Small intestine (tissue), 7 donors: ENCODE results near the gene UBQLN4. TPM values are rescaled to one million over a fixed set of nuclear protein-coding genes. Genes with fewer than 3 reads are reported as not detected.

Experiments used
- DNase-seq, 2 donors: peaks; one replicate each; pipeline versions ENCODE4 v3.0.0 to v3.0.0-alpha.2; 2013
- FAIRE-seq: peaks from 2 replicates; lab custom pipeline; 2012; peaks lifted over from hg19 to GRCh38; lab: Jason Lieb, UNC
- H3K27ac ChIP-seq, 3 donors: one replicate each; pipeline ENCODE4 v1.5.1; 2013; ENCODE audit warnings: low read length in 2 of 3, mild to moderate bottlenecking in 2 of 3, control low read depth in 1 of 3, inconsistent platforms in 1 of 3, low read depth in 1 of 3, moderate library complexity in 1 of 3
- H3K27me3 ChIP-seq, 3 donors: one replicate each; pipeline ENCODE4 v1.6.1; 2013; ENCODE audit warnings: low read length in 3 of 3, inconsistent platforms in 1 of 3; ENCODE audit not compliant: control insufficient read depth in 3 of 3, insufficient read depth in 3 of 3
- H3K36me3 ChIP-seq, 3 donors: one replicate each; pipeline ENCODE4 v1.6.1; 2013; ENCODE audit warnings: low read length in 3 of 3, inconsistent platforms in 1 of 3, low read depth in 1 of 3, mild to moderate bottlenecking in 1 of 3, moderate library complexity in 1 of 3; ENCODE audit not compliant: control insufficient read depth in 3 of 3, insufficient read depth in 2 of 3
- H3K4me1 ChIP-seq, 3 donors: one replicate each; pipeline ENCODE4 v1.6.1; 2013; ENCODE audit warnings: low read length in 2 of 3, inconsistent platforms in 1 of 3, low read depth in 1 of 3, mild to moderate bottlenecking in 1 of 3, moderate library complexity in 1 of 3; ENCODE audit not compliant: control insufficient read depth in 3 of 3, insufficient read depth in 2 of 3
- H3K4me3 ChIP-seq, 3 donors: one replicate each; pipeline ENCODE4 v1.5.1; 2013; ENCODE audit warnings: low read length in 3 of 3, control low read depth in 1 of 3, inconsistent platforms in 1 of 3, low read depth in 1 of 3, mild to moderate bottlenecking in 1 of 3, moderate library complexity in 1 of 3
- H3K9me3 ChIP-seq, 2 donors: one replicate each; pipeline ENCODE4 v1.6.1; 2013; ENCODE audit warnings: low read depth in 1 of 2, low read length in 1 of 2; ENCODE audit not compliant: control insufficient read depth in 2 of 2, insufficient read depth in 1 of 2
- WGBS, 3 donors: extraction: QIAGEN DNeasy Blood & Tissue Kit; methylation state at CpG; one replicate each; pipeline ENCODE4 v1.1.7; 2013; 5-methylcytosine and 5-hydroxymethylcytosine counted together
- polyA plus RNA-seq, 4 donors: library from polyadenylated mRNA; stranded (reverse) in 3 of 4; unstranded in 1 of 4; fragments of 200-250 nt in 3 of 4; fragments of 120-200 nt in 1 of 4; gene quantifications; one replicate each; pipeline versions ENCODE4 v1.2.1 to v1.2.3, GENCODE V29; 2013
- donor health status: healthy with polysubstance abuse.
- donor health status: control.
- donor health status: control.
- donor health status: Bipolar disorder and iron deficiency.
- donor health status: healthy.

Gene UBQLN4
- polyA plus RNA-seq, 4 donors = 14.1 to 37.1 (median 20.4) TPM

DNA sequence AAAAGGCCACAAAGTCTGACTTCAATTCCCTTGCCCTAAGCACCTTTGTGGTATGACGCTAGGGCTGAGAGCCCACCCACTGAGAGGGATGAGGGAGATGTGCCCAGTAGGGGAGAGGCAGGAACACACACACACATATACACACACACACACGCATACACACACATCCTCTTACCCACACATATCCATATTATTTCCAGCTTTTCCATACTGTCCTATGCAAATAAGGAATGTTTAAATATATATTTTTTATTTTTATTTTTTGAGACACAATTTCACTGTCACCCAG lies 10.3 kb upstream of the UBQLN4 start:
- no peak for FAIRE-seq
- Histone ChIP-seq H3K36me3 (peaks cover 0 to 55% (median 2%) of the 10 kb centered on the region in 3 donors), H3K4me3 (no peak overlapping the region), H3K4me1 (peaks cover 0 to 13% (median 0%) of the 10 kb centered on the region in 3 donors), H3K27ac (no peak overlapping the region), H3K9me3 (no peaks in the 10 kb centered on the region), H3K27me3 (no peaks in the 10 kb centered on the region)
- WGBS, 3 donors = 65 to 74% (median 73%) methylated on average over 2 of the region's 2 CpGs
- no peak for DNase-seq

DNA sequence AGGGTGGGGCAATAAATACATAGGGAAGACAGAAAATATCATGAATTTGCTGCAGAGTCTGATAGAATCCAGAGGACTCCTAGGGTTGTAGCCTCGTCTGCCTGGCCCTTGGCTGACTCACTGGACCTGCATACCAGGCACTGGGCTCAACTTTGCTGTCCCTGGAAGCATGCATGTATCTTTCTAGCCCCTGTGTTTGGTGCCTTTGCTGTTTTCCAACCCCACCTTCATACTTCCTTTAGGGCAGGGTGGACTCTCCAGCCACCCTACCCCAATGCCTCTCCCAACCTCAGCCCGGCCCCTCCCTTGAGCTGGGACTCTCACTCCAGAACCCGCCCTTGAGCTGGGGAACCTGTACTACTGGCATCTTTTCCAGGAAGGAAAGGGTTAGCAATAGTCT lies 8.6 kb upstream of the UBQLN4 start:
- Histone ChIP-seq H3K4me1 (peaks cover 0 to 13% (median 0%) of the 10 kb centered on the region in 3 donors), H3K9me3 (no peaks in the 10 kb centered on the region), H3K4me3 (peak overlapping the region in 2 of 3 donors; percentile 51 to 68), H3K36me3 (peaks cover 0 to 50% (median 2%) of the 10 kb centered on the region in 3 donors), H3K27ac (peak overlapping the region; percentile 6 to 72 (median 70)), H3K27me3 (no peaks in the 10 kb centered on the region)
- DNase-seq (peak in 1 of 2 donors; percentile 55), FAIRE-seq (no peak)
- 18 to 55% (median 34%) methylated on average over 3 of the region's 3 CpGs for WGBS, 3 donors

DNA sequence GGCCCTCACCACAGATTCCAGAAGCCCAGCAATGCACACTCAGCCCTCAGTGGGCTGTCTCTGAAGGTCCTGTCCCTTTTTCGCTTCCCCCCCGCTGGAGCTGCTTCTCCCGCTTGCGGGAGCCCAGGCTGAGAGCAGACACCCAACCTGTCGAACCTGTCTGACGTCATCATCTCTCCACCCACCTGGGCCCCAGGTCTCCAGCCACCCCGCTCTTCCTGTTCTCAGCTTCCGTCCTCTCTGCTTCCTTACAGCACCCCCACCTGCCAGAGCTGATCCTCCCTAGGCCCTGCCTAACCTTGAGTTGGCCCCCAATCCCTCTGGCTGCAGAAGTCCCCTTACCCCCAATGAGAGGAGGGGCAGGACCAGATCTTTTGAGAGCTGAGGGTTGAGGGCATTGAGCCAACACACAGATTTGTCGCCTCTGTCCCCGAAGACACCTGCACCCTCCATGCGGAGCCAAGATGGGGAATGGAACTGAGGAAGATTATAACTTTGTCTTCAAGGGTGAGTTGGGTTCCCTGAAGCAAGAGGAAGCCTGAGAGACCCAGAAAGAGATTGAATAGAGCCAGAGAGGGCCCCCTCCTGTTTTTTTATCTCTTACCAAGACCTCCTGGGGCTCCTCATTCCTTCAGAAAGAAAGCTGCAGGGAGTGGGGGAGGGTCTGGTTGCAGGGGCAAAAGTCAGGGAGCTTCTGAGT lies 7.5 kb upstream of the UBQLN4 start, which contains the start of gene RAB25:
TSS of gene RAB25 (plus strand) at position 224 of the 700 bp plus-strand sequence. CDS start at position 465, 241 bp downstream.
- H3K9me3 ChIP-seq = no peaks in the 10 kb centered on the region
- peak within 1 kb of the TSS; percentile 44 to 68 (median 51) for H3K4me3 ChIP-seq
- no peak for FAIRE-seq
- H3K4me1 ChIP-seq = peaks cover 0 to 14% (median 0%) of the 10 kb centered on the region in 3 donors
- H3K27ac ChIP-seq = peak within 1 kb of the TSS; percentile 70 to 85 (median 72)
- no peaks in the 10 kb centered on the region for H3K27me3 ChIP-seq
- WGBS, 3 donors = 10 to 43% (median 17%) methylated on average over 11 of the region's 11 CpGs
- peak; percentile 96 for DNase-seq
- peaks cover 0 to 43% (median 2%) of the 10 kb centered on the region in 3 donors for H3K36me3 ChIP-seq

DNA sequence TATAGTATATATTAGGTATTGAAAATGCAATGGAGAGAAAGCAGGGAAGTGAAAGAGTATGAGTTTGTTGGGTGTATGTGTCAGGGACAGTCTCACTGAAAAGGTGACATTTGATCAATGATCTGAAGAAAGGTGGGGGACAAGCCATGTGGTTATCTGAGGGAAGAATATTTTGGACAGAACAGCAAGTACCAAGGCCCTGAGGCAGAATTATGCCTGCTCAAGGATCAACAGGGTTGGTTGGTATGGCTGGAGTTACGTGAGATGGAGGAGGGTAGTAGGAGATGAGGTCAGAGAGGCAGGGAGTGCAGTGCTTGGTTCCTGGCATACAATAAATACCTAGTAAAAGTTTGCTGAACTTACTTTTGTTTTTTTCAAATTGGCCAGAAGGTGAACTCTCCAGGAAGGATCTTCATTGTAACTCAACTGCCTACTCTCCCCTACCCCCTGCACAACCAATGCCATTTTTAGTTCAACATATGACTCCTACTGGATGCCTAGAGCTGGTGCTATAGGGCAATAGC lies 2.8 kb upstream of the UBQLN4 start:
- Histone ChIP-seq H3K27me3 (no peaks in the 10 kb centered on the region), H3K4me1 (peaks cover 0 to 5% (median 4%) of the 10 kb centered on the region in 3 donors), H3K36me3 (peaks cover 0 to 17% (median 2%) of the 10 kb centered on the region in 3 donors), H3K9me3 (no peaks in the 10 kb centered on the region), H3K4me3 (no peak overlapping the region), H3K27ac (no peak overlapping the region)
- FAIRE-seq (no peak), DNase-seq (no peak)
- 90 to 100% (median 100%) methylated on average over 1 of the region's 1 CpG for WGBS, 3 donors

DNA sequence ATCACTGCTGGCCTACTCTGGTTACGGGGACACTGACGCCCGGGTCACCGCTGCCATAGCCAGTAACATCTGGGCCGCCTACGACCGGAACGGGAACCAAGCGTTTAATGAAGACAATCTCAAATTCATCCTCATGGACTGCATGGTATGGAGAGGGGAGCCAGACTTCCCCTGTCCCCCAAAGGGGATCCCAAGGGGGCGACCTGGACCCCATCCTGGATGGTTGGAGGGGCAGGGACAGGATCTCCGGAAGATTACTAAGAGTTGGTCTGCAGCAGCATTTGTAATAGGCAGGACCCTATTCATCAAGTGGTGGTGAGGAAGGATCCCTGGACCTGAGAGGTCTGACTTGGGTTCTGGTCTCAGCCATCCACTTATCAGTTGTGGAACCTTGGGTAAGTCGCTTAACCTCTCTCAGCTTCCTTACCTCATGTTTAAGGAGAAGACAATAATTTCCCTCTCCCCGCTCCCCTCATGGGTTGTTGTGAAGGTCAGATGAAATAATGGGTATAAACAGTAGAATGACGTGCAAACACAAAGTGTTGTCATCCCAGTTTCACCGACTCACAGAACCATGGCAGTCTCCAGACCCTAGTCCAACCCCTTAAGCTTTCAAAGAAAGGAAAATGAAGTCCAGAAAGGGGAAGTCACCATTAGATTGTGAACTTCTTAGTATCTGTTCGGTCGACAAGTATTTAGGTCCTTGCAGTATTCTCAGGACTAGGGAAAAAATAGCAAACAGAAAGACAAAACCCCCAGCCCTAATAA lies 1.9 kb upstream of the UBQLN4 start:
- FAIRE-seq = no peak
- Histone ChIP-seq H3K4me1 (peaks cover 0 to 5% (median 4%) of the 10 kb centered on the region in 3 donors), H3K36me3 (peaks cover 2 to 25% (median 4%) of the 10 kb centered on the region in 3 donors), H3K27me3 (no peaks in the 10 kb centered on the region), H3K9me3 (no peaks in the 10 kb centered on the region), H3K27ac (peak overlapping the region in 2 of 3 donors; percentile 69 to 87), H3K4me3 (peak overlapping the region; percentile 73 to 96 (median 96))
- WGBS, 3 donors = 20 to 23% (median 21%) methylated on average over 17 of the region's 17 CpGs
- DNase-seq = no peak

DNA sequence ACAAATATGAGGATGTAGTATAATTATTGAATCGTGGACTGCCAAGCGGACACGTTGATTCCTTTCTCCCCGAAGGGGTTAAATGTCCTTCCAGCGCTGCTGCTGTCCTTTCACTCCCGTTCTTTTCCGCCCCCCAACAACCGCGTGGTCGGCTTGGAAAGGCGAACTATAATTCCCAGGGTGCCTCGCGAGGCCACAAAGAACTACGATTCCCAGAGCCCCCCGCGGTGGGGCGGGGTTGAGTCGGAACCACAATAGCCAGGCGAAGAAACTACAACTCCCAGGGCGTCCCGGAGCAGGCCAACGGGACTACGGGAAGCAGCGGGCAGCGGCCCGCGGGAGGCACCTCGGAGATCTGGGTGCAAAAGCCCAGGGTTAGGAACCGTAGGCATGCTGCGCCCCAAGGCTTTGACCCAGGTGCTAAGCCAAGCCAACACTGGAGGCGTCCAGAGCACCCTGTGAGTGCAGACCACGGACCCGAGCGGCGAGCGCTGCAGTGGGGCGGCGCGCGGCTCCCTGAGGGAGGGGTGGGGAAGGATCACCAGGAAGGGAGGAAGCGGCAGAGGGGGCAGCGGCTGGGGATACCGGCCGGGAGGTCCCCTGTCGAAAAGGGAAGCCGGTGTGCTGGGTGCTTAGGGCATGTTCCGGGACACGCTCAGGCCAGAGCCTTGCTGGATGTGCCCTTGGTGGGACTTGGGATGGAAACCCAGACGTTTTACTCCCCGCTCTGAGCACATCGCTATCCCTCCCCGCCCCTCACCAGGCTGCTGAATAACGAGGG lies 1.1 kb upstream of the UBQLN4 start, which contains the start of gene LAMTOR2:
TSS of gene LAMTOR2 (plus strand) at position 283 of the 781 bp plus-strand sequence. CDS start at position 391, 108 bp downstream.
- Histone ChIP-seq H3K27me3 (no peaks in the 10 kb centered on the region), H3K36me3 (peaks cover 2 to 33% (median 4%) of the 10 kb centered on the region in 3 donors), H3K4me1 (peaks cover 0 to 5% (median 4%) of the 10 kb centered on the region in 3 donors), H3K4me3 (peak within 1 kb of the TSS; percentile 73 to 96 (median 96)), H3K27ac (peak within 1 kb of the TSS; percentile 75 to 94 (median 87)), H3K9me3 (no peaks in the 10 kb centered on the region)
- DNase-seq (peak; percentile 98 to 99), FAIRE-seq (no peak)
- 0% methylated on average over 47 to 53 of the region's 53 CpGs for WGBS, 3 donors

DNA sequence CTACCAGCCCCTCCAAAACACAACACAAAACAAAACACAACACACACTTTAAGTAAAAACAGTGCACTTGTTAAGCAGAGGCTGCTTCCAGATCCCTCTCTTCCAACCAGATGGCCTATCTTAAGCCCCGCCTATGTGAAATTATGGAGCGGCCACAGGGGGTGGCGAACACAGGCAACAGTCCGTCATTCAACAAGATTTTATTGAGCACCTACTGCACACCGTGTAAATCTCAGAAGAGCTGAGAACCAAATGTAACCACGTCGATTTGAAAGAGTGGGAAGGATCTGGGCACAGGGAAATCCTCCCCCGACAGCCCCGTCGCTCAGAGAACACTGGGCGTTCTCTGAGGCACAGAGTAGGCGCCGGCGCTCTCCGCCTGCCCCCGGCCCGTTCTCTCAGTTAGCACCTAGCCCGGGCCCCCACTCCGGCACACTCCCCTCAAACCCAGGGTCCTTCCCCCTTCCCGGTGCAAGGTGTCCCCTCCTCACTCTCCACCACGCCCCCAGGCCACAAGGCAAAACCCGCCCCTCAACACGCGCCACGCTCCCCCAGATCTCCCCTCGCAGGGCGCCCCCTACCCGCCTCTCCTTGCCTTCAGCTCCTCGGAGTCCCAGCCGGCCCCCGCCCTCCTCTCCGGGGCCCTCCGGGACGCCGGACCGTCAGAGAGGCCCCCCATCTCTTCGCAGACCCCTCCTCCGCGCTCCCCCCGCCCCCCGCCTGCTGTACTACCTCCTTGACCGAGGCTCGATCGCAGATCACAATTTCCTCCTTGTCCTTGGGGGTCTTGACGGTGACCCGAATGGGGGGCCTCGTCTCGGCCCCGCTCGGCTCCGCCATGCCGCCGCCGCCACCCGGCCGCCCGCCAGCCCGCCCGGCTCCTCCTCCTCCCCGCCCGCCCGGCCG lies 483 bp downstream of the UBQLN4 start:
- 0 to 2% (median 1%) methylated on average over 42 to 63 of the region's 63 CpGs for WGBS, 3 donors
- FAIRE-seq = no peak
- H3K4me3 ChIP-seq = peak overlapping the region; percentile 66 to 96 (median 67)
- no peaks in the 10 kb centered on the region for H3K9me3 ChIP-seq
- peak; percentile 54 to 74 for DNase-seq
- peaks cover 0 to 5% (median 4%) of the 10 kb centered on the region in 3 donors for H3K4me1 ChIP-seq
- no peaks in the 10 kb centered on the region for H3K27me3 ChIP-seq
- H3K36me3 ChIP-seq = peaks cover under 1 to 38% (median 7%) of the 10 kb centered on the region in 3 donors
- H3K27ac ChIP-seq = peak overlapping the region in 2 of 3 donors; percentile 57 to 70
